GM18519 (cell line): ENCODE measurements around the gene SCN2A.
"Not testable (repeated sequence)": the region's sequence is repeated elsewhere in the genome, so short reads cannot be mapped to it uniquely, and the experiment has no call there.

Experiments used
- ATAC-seq: cut with Tn5 transposase; IDR thresholded peaks from one replicate; pipeline ENCODE4 v1.9.1; 2021; ENCODE audit warnings: mild to moderate bottlenecking, moderate library complexity; ENCODE audit not compliant: unreplicated experiment, low FRiP score

SCN2A gene

GRCh38 chr2:165248238-165248637 is 9.0 kb downstream of the SCN2A start:
- no peak for ATAC-seq

GRCh38 chr2:165251366-165251765 is 12.2 kb downstream of the SCN2A start:
- no peak for ATAC-seq

GRCh38 chr2:165253178-165253577 is 14.0 kb downstream of the SCN2A start:
- ATAC-seq, result no peak

GRCh38 chr2:165256618-165257017 is 17.4 kb downstream of the SCN2A start:
- ATAC-seq, result no peak

DNA sequence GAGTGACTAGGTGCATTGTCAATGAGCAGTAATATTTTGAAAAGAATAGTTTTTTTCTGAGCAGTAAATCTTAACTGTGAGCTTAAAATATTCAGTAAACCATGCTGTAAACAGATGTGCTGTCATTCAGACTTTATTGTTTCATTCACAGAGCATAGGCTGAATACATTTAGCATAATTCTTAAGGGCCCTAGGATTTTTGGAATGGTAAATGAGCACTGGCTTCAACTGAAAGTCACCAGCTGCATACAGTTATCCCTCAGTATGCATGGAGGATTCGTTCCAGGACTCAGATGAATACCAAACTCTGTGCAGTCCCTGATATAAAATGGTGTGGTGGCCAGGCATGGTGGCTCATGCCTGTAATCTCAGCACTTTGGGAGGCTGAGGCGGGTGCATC is 21.1 kb downstream of the SCN2A start:
- ATAC-seq, result not testable (repeated sequence)

- peak; percentile 75 for ATAC-seq
These were observed 29.5 kb downstream of the SCN2A start for GRCh38 chr2:165268754-165269153.

- no peak for ATAC-seq
These were observed 34.0 kb downstream of the SCN2A start for GRCh38 chr2:165273176-165273575.

DNA sequence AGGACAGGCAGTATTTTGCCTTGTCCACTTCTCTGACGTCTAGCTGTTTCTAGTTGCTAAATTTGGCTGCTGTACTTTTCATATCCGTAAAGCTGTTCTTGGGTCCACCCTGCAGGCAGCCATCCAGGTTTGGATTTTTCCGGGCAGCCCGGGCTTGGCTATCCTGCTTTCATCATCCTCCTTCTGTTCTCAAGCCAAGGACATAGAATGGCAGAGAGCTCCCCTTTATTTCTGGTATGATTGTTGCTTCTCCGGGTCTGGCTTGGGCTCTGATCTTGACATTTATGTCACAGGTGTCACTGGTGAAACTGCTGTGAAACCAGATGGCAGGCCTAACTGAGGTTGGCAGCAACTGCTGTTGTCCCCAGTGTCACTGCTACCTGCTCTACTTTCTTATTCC is 35.5 kb downstream of the SCN2A start:
- ATAC-seq, result no peak

GRCh38 chr2:165275932-165276331 is 36.7 kb downstream of the SCN2A start:
- no peak for ATAC-seq

DNA sequence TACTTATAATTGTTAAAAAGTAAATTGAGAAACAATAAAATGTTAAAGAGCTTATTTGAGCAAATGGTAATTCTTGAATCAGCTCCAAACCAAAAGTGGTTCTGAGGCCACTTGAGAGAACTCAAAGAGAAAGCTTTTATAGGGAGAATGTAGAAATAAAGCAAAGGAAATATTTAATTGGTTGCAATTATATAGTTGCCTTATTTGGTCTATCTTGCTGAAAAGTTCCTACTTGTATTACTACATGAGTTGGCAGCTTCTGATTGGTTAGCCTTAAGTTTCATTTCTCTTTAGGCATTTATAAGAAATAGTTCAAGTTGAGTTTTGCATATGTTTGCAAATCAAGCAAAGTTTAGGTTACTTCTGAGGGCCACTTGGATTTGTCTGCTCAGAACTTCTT is 38.1 kb downstream of the SCN2A start:
- no peak for ATAC-seq

DNA sequence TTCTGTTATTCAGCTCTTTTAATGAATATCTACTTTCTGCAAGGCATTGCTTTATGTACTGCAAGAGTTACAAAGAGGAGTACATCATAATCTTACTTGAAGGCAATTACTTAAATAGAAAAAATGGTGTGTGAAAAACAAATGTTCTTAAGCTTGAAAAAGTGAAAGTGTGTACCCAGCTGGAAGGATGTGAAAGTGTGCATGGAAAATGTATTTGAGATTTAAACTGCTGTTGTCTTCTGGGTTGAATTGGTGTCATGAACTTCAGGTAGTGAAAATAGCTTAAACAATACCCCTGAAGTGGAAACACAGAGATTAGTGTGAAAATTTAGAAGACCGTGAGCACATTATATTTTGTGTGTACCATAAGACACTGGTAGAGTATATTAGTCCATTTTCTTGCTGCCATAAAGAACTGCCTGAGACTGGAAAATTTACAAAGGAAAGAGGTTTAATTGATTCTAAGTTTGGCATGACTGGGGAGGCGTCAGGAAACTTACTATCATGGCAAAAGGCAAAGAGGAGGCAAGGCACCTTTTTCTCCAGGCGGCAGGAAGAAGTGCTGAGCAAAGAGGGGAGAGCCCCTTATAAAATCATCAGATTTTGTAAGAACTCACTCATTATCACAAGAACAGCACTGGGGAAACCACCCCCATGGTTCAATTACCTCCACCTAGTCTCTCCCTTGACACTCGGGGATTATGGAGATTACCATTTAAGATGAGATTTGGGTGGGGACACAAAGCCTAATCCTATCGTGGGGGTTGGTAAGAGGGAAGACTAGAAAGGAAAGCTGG is 38.8 kb downstream of the SCN2A start:
- no peak for ATAC-seq

DNA sequence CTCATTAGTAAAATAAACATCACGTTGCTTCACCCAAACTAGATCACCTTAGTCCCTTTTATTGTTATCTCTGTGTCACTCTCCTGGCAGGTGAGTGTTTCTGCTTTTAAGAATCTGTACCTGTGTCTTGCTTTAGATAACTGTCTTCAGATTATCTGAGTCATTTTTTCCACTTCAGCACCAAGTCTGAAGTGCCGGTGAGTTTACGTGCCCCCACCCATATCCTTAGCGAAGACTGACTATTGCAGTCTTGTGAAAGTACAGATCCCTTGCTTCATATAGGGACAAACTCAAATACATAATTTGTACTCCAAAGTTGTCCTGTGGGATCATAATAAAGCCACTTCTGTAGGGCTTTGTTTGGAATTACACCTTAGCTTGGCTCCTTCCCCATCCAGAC is 41.1 kb downstream of the SCN2A start:
- ATAC-seq, result no peak

GRCh38 chr2:165281387-165281786 is 42.2 kb downstream of the SCN2A start:
- ATAC-seq, result no peak

DNA sequence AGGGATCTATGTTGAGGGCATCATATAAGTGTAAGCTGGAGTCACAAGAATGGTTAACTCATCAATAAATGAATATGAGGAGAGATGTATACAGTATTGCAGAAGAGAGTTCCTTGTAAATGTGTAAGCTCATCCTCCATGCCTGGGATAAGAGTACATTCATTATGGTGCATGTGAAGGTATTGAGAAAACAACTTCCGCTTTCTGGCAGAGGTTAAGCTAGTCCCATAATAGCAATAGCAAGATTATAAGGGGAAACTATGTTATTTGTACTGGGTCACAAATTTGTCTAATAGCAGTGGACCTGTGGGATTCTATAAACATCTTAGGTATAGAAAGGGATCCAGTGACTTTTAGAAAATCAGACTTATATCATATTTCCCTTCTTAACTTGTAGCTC is 44.1 kb downstream of the SCN2A start:
- ATAC-seq, result no peak

DNA sequence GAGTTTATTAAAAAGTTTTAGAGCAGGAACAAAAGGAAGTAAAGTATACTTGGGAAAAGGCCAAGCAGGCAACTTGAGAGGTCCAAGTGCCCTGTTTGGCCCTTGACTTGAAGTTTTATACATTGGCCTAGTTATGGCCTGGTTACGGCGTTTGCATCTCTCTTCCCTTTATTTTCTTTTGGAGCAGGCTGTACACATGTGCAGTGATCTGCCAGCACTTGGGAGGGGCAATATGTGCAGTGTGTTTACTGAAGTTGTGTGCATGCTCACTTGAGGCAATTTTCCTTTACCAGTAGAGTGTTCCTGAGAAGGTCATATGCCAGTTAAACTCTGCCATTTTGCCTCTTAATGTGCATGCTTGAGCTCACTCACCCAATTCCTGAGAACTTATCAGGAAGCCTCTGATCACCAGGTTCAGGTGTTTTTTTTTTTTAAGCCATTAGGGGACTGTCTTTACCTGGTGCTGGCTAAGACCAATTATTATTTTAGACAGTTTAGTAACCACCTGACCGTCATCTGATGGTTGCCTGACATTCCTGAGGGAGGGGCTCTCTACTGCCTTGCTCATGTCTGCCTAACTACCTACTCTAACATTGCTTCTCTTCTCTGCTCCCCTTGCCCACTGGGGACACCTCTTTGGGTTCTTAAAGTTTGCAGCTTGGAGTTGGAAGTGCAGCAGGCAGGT is 48.0 kb downstream of the SCN2A start:
- no peak for ATAC-seq

GRCh38 chr2:165289069-165289468 is 49.9 kb downstream of the SCN2A start:
- no peak for ATAC-seq

DNA sequence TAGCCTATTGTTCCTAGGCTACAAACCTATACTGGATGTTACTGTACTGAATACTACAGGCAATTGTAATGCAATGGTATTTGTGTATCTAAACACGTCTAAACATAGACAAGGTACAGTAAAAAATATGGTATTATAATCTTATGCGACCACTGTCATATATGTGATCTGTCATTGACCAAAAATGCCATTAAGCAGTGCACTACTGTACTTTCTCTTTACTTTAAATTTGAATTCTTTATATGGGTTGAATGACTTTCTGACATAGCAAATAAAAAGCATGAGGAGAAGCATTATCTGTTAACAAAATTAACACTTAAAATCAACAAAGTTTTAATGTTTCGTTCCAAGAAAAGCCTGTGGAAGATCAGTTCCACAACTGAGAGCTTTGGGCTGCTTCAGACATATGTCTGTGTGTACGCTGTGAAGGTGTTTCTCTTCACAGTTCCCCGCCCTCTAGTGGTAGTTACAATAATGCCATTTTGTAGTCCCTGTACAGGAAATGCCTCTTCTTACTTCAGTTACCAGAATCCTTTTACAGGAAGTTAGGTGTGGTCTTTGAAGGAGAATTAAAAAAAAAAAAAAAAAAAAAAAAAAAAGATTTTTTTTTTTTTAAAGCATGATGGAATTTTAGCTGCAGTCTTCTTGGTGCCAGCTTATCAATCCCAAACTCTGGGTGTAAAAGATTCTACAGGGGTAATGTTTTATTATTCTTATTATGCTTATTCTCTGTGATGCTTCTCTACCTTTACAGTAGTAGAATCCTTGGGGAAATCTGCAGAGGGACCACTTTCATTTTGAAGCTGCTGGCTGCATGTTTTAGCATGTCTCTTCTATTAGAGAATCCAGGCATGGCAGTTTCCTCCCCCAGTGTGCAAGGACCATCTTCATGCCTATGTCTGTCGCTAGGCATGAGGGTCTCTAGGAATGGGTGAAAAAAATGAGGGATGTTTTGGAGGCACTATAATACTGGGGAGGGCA is 54.5 kb downstream of the SCN2A start:
- peak; percentile 100 for ATAC-seq

DNA sequence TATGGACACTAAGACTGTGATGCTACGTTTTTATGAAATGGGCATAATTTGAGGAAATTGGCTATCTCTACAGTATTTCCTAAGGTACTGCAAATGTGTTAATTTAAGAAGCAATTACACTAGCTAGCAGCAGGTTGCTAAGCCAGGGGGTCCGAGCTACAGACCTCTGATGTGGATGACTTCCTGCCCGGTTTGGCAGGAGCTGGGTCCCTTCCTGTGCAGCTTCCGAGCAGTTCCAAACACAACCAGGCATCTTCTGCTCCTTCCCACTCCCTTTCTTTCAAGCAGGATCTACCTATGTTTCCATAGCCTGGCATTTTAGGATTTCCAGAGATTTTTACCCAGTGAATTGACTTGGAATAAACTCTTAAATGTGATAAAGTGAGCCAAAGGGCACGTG is 55.7 kb downstream of the SCN2A start:
- ATAC-seq, result no peak

DNA sequence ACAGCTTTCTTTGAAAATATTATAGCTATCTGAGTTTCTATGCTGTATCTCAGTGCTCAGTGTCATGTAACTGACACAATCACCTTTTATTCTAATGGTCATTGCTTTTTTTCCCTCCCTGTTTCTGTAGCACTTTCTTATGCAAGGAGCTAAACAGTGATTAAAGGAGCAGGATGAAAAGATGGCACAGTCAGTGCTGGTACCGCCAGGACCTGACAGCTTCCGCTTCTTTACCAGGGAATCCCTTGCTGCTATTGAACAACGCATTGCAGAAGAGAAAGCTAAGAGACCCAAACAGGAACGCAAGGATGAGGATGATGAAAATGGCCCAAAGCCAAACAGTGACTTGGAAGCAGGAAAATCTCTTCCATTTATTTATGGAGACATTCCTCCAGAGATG is 56.4 kb downstream of the SCN2A start:
- no peak for ATAC-seq

DNA sequence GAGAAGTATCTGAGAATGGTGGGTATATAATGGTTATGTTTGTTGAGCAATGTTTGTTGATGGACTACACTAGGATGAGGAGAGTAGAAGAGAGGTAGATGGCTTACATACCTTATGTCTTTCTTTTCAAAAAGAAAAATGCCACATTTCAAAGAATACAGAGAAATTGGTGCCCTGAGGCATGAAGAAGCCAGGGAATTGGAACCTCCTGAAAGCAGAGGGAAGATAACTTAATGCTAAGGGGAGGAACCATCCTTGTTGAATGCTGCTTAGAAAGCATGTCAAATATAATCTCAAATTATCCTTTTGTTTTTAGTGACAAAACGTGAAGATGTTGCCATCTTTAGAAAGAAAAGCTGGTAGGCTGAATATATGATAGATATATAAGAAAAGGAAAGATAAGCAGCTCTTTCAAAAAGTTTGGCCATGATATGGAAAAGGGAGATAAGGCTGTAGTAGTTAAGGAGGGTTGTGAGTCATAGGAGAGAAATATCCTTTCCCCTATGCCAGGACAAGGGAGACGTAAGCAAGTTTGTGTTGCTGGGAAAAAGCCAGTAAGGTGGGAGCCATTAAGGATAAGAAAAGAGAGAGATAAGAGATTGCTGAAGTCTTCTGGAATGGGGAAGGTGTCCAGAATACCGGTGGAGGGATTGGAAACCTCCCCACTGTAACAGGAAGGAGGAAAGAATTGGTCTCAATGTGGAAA is 66.3 kb downstream of the SCN2A start:
- no peak for ATAC-seq
